HEK293 (cell line): ENCODE data around the gene RUFY2.

ENCODE experiments used
- CTCF ChIP-seq: fragments of 450-650 bp; formaldehyde crosslinking; IDR thresholded peaks from 2 replicates; pipeline ENCODE4 v1.5.1; 2016; ENCODE audit warnings: missing biosample characterization, missing genetic modification characterization
- YY1 ChIP-seq: fragments of 450-650 bp; formaldehyde crosslinking; IDR thresholded peaks from 2 replicates; pipeline ENCODE4 v1.5.1; 2018; ENCODE audit warnings: missing biosample characterization, missing genetic modification characterization
- ZNF302 ChIP-seq: fragments of 450-650 bp; formaldehyde crosslinking; IDR thresholded peaks from 2 replicates; pipeline ENCODE4 v1.5.1; 2016; ENCODE audit warnings: missing biosample characterization, missing genetic modification characterization, low read depth
- ZNF530 ChIP-seq: fragments of 450-650 bp; formaldehyde crosslinking; IDR thresholded peaks from 2 replicates; pipeline ENCODE4 v1.5.1; 2016; ENCODE audit warnings: low read depth, missing biosample characterization, missing genetic modification characterization
- ZNF777 ChIP-seq: fragments of 450-650 bp; formaldehyde crosslinking; IDR thresholded peaks from 2 replicates; pipeline ENCODE4 v1.5.1; 2017; ENCODE audit warnings: missing biosample characterization, missing genetic modification characterization, borderline replicate concordance
- ZNF791 ChIP-seq: fragments of 450-650 bp; formaldehyde crosslinking; IDR thresholded peaks from 2 replicates; pipeline ENCODE4 v1.5.1; 2016; ENCODE audit warnings: missing biosample characterization, missing genetic modification characterization

DNA sequence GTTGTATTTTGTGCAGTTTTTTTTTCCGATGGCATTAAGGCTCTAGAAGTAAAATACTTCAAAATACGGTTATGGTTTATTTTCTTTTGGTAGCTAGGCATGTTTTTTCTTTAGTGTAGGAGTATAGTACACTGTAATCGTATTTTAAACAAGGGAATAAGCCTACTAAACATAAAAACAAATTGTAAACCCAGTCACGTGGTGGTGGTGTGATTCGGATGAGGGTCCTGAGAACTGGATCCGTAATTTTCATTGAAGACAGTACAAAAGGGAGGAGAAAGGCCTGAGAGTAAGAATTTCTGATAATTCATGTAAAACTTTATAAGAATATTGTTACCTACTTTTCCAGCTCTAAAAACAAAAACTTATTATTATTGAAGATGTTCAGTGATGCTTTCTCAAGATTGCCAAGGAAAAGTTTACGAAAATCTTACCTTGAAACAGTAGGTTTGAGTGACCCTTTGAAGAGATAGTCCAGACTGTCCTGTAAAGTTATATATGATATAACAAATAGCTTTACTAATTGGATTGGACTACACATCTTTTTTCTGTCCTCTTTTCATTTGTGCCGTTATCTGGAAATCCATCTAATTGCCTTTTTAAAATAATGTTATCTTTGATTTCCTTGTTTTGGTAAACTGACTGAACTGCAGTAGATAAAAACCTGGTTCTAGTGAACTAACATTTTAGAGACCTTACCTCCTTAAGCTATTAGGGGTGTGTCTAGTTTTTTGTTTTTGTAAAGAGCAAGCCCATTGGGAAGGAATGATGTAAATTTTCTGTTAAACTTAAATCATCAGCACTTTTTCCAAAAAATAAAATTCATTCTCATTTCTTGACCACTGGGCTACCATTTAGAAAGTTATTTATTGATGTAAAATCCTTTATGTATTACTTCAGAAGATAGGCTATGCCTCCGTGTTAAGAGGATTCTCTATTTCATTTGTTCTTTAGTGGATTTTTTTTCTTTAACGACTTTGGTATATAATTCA is 73.3 kb downstream of the RUFY2 start:
- TF ChIP-seq CTCF: no peak
- TF ChIP-seq ZNF530 (tag by site-specific recombination): no peak
- no peak for TF ChIP-seq YY1 (tag by site-specific recombination)
- no peak for TF ChIP-seq ZNF302 (tag by site-specific recombination)
- no peak for TF ChIP-seq ZNF777 (tag by site-specific recombination)
- TF ChIP-seq ZNF791: no peak
